HEK293 (cell line): Measurements from ENCODE around the gene BBS12.
A peak's percentile ranks its signal among the peaks of the same experiment; 100 is the strongest.

ENCODE experiments used
- CTCF ChIA-PET: fragments of 350-600 bp; formaldehyde crosslinking; extraction: SDS; loops from one replicate; lab custom pipeline; 2021; ENCODE audit warnings: antibody characterized with exemption; lab: Yijun Ruan, JAX
- POLR2A ChIA-PET: fragments of 300-600 bp; formaldehyde crosslinking; extraction: SDS; loops from one replicate; lab custom pipeline; 2020; ENCODE audit warnings: antibody characterized with exemption, inconsistent platforms; lab: Yijun Ruan, JAX
- H3K27ac ChIP-seq: fragments of 200-500 bp; sonication (Bioruptor generic); 2 replicates; pipeline ENCODE4 v1.5.1; 2014; ENCODE audit warnings: low read depth, low read length, control low read depth, inconsistent platforms; ENCODE audit errors: extremely low read depth
- H3K36me3 ChIP-seq, 2 experiments: fragments of 200-500 bp in 1 of 2; sonication (Bioruptor generic) in 1 of 2; 1 replicate in 1 of 2; 2 replicates in 1 of 2; pipeline ENCODE4 v1.5.1; 2014 to 2017; ENCODE audit warnings: inconsistent platforms in 2 of 2, low read length in 2 of 2; ENCODE audit not compliant: control insufficient read depth in 2 of 2, insufficient read depth in 1 of 2
- H3K4me1 ChIP-seq: fragments of 200-500 bp; sonication (Bioruptor generic); 2 replicates; pipeline ENCODE4 v1.5.1; 2014; ENCODE audit warnings: mild to moderate bottlenecking, low read length, inconsistent platforms; ENCODE audit not compliant: control insufficient read depth, insufficient read depth
- H3K4me3 ChIP-seq: 2 replicates; pipeline ENCODE4 v1.5.1; 2011; ENCODE audit warnings: low read depth, mild to moderate bottlenecking, control low read depth, low read length, moderate library complexity
- H3K9me3 ChIP-seq: fragments of 200-500 bp; sonication (Bioruptor generic); 2 replicates; pipeline ENCODE4 v1.5.1; 2014; ENCODE audit warnings: low read depth, low read length, inconsistent platforms; ENCODE audit not compliant: control insufficient read depth, insufficient read depth
- BCL11A ChIP-seq: fragments of 450-650 bp; formaldehyde crosslinking; IDR thresholded peaks from 2 replicates; pipeline ENCODE4 v1.5.1; 2016; ENCODE audit warnings: low read depth, missing biosample characterization, missing genetic modification characterization
- BCL6B ChIP-seq: fragments of 450-650 bp; formaldehyde crosslinking; IDR thresholded peaks from 2 replicates; pipeline ENCODE4 v1.5.1; 2017; ENCODE audit warnings: missing biosample characterization, missing genetic modification characterization
- EGR2 ChIP-seq: fragments of 450-650 bp; formaldehyde crosslinking; IDR thresholded peaks from 2 replicates; pipeline ENCODE4 v1.5.1; 2016; ENCODE audit warnings: low read depth, missing biosample characterization, missing genetic modification characterization
- KLF9 ChIP-seq: fragments of 450-650 bp; formaldehyde crosslinking; IDR thresholded peaks from 2 replicates; pipeline ENCODE4 v1.5.1; 2016; ENCODE audit warnings: missing biosample characterization, missing genetic modification characterization, low read depth
- OVOL3 ChIP-seq: fragments of 450-650 bp; formaldehyde crosslinking; IDR thresholded peaks from 2 replicates; pipeline ENCODE4 v1.5.1; 2016; ENCODE audit warnings: missing biosample characterization, missing genetic modification characterization
- PRDM1 ChIP-seq: fragments of 450-650 bp; formaldehyde crosslinking; IDR thresholded peaks from 2 replicates; pipeline ENCODE4; 2016; ENCODE audit warnings: missing biosample characterization, missing genetic modification characterization
- REPIN1 ChIP-seq: fragments of 450-650 bp; formaldehyde crosslinking; IDR thresholded peaks from 2 replicates; pipeline ENCODE4 v1.5.1; 2017; ENCODE audit warnings: missing biosample characterization, missing genetic modification characterization, low read depth
- SALL2 ChIP-seq: fragments of 450-650 bp; formaldehyde crosslinking; IDR thresholded peaks from 2 replicates; pipeline ENCODE4 v1.5.0; 2017; ENCODE audit warnings: missing biosample characterization, mild to moderate bottlenecking, missing genetic modification characterization, borderline replicate concordance
- YY1 ChIP-seq: fragments of 450-650 bp; formaldehyde crosslinking; IDR thresholded peaks from 2 replicates; pipeline ENCODE4 v1.5.1; 2018; ENCODE audit warnings: missing biosample characterization, missing genetic modification characterization
- ZFP37 ChIP-seq: fragments of 450-650 bp; formaldehyde crosslinking; IDR thresholded peaks from 2 replicates; pipeline ENCODE4 v1.5.1; 2016; ENCODE audit warnings: missing biosample characterization, missing genetic modification characterization
- ZNF202 ChIP-seq: fragments of 450-650 bp; formaldehyde crosslinking; IDR thresholded peaks from 2 replicates; pipeline ENCODE4 v1.5.1; 2016; ENCODE audit warnings: missing biosample characterization, missing genetic modification characterization, borderline replicate concordance
- ZNF214 ChIP-seq: fragments of 450-650 bp; formaldehyde crosslinking; IDR thresholded peaks from 2 replicates; pipeline ENCODE4 v1.5.1; 2017; ENCODE audit warnings: missing biosample characterization, mild to moderate bottlenecking, missing genetic modification characterization, borderline replicate concordance
- ZNF266 ChIP-seq: fragments of 450-650 bp; formaldehyde crosslinking; IDR thresholded peaks from 2 replicates; pipeline ENCODE4 v1.5.1; 2016; ENCODE audit warnings: missing biosample characterization, missing genetic modification characterization, low read depth
- ZNF292 ChIP-seq: fragments of 450-650 bp; formaldehyde crosslinking; IDR thresholded peaks from 2 replicates; pipeline ENCODE4 v1.5.1; 2016; ENCODE audit warnings: low read depth, missing biosample characterization, missing genetic modification characterization, borderline replicate concordance
- ZNF335 ChIP-seq: fragments of 450-650 bp; formaldehyde crosslinking; conservative IDR thresholded peaks from 2 replicates; pipeline ENCODE4 v1.5.1; 2016; ENCODE audit warnings: missing biosample characterization, missing genetic modification characterization
- ZNF350 ChIP-seq: fragments of 450-650 bp; formaldehyde crosslinking; IDR thresholded peaks from 2 replicates; pipeline ENCODE4 v1.5.0; 2017; ENCODE audit warnings: missing biosample characterization, mild to moderate bottlenecking, missing genetic modification characterization
- ZNF354C ChIP-seq: fragments of 450-650 bp; formaldehyde crosslinking; IDR thresholded peaks from 2 replicates; pipeline ENCODE4 v1.5.1; 2016; ENCODE audit warnings: missing biosample characterization, missing genetic modification characterization, low read depth, borderline replicate concordance
- ZNF473 ChIP-seq: fragments of 450-650 bp; formaldehyde crosslinking; IDR thresholded peaks from 2 replicates; pipeline ENCODE4 v1.5.1; 2017; ENCODE audit warnings: missing biosample characterization, missing genetic modification characterization
- ZNF600 ChIP-seq: fragments of 450-650 bp; formaldehyde crosslinking; IDR thresholded peaks from 2 replicates; pipeline ENCODE4 v1.5.1; 2016; ENCODE audit warnings: missing biosample characterization, missing genetic modification characterization
- ZNF624 ChIP-seq: fragments of 450-650 bp; formaldehyde crosslinking; IDR thresholded peaks from 2 replicates; pipeline ENCODE4 v1.5.1; 2017; ENCODE audit warnings: missing biosample characterization, missing genetic modification characterization
- ZSCAN4 ChIP-seq: fragments of 450-650 bp; formaldehyde crosslinking; IDR thresholded peaks from 2 replicates; pipeline ENCODE4 v1.5.1; 2017; ENCODE audit warnings: missing biosample characterization, missing genetic modification characterization
- TF ChIP-seq, protein P1 (sequence below): IDR thresholded peaks from 2 replicates; pipeline ENCODE4 v1.6.1; 2011; ENCODE audit warnings: mild to moderate bottlenecking, low read depth, low read length, borderline replicate concordance
- TF ChIP-seq, protein P2 (sequence below): fragments of 450-650 bp; formaldehyde crosslinking; IDR thresholded peaks from 2 replicates; pipeline ENCODE4 v1.5.1; 2016; ENCODE audit warnings: missing biosample characterization, missing genetic modification characterization

BBS12 gene

GRCh38 chr4:122702939-122703338 is 29.6 kb upstream of the BBS12 start:
- ChIA-PET CTCF (no interaction called here), POLR2A (no interaction called here)
- H3K27ac ChIP-seq: no peak overlapping the region
- no peaks in the 10 kb centered on the region for H3K36me3 ChIP-seq
- TF ChIP-seq EGR2 (tag by site-specific recombination) (0 out of 2 replicates have a peak, but pooled peaks have one; percentile 10), ZSCAN4 (tag by site-specific recombination) (no peak)
- H3K4me1 ChIP-seq: no peaks in the 10 kb centered on the region
- no peaks in the 10 kb centered on the region for H3K9me3 ChIP-seq
- H3K4me3 ChIP-seq: no peak overlapping the region

- TF ChIP-seq ZNF473 (tag by site-specific recombination): no peak
- TF ChIP-seq, all 188 proteins: peak for 0
- ChIA-PET POLR2A (no interaction called here), CTCF (interaction anchor here (1.1 kb wide), 1 partner anchor 13 kb away, joined by 4 read pairs; no protein-coding TSS in a partner anchor)
- H3K36me3 ChIP-seq: no peaks in the 10 kb centered on the region
- no peak overlapping the region for H3K27ac ChIP-seq
- no peaks in the 10 kb centered on the region for H3K4me1 ChIP-seq
- H3K4me3 ChIP-seq: no peak overlapping the region
- H3K9me3 ChIP-seq: no peaks in the 10 kb centered on the region
Observed at GRCh38 chr4:122703868-122704267, 28.6 kb upstream of the BBS12 start.

- Histone ChIP-seq H3K4me1 (no peaks in the 10 kb centered on the region), H3K27ac (no peak overlapping the region), H3K4me3 (no peak overlapping the region), H3K36me3 (no peaks in the 10 kb centered on the region), H3K9me3 (no peaks in the 10 kb centered on the region)
- TF ChIP-seq OVOL3 (tag by site-specific recombination) (no peak), BCL6B (no peak), ZNF354C (no peak), KLF9 (tag by site-specific recombination) (no peak), ZNF266 (tag by site-specific recombination) (no peak), ZFP37 (no peak), ZNF292 (tag by site-specific recombination) (no peak), ZNF624 (tag by site-specific recombination) (no peak), ZNF600 (tag by site-specific recombination) (no peak), ZNF214 (no peak), ZNF335 (tag by site-specific recombination) (no peak), PRDM1 (tag by site-specific recombination) (no peak), SALL2 (tag by site-specific recombination) (no peak), REPIN1 (tag by site-specific recombination) (no peak), BCL11A (tag by site-specific recombination) (no peak), ZNF202 (no peak), ZNF350 (no peak), YY1 (tag by site-specific recombination) (no peak)
- TF ChIP-seq, protein P1, sequence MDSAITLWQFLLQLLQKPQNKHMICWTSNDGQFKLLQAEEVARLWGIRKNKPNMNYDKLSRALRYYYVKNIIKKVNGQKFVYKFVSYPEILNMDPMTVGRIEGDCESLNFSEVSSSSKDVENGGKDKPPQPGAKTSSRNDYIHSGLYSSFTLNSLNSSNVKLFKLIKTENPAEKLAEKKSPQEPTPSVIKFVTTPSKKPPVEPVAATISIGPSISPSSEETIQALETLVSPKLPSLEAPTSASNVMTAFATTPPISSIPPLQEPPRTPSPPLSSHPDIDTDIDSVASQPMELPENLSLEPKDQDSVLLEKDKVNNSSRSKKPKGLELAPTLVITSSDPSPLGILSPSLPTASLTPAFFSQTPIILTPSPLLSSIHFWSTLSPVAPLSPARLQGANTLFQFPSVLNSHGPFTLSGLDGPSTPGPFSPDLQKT: no peak
- TF ChIP-seq, protein P2, sequence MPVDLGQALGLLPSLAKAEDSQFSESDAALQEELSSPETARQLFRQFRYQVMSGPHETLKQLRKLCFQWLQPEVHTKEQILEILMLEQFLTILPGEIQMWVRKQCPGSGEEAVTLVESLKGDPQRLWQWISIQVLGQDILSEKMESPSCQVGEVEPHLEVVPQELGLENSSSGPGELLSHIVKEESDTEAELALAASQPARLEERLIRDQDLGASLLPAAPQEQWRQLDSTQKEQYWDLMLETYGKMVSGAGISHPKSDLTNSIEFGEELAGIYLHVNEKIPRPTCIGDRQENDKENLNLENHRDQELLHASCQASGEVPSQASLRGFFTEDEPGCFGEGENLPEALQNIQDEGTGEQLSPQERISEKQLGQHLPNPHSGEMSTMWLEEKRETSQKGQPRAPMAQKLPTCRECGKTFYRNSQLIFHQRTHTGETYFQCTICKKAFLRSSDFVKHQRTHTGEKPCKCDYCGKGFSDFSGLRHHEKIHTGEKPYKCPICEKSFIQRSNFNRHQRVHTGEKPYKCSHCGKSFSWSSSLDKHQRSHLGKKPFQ: no peak
- ChIA-PET POLR2A (no interaction called here), CTCF (interaction anchor here (1.0 kb wide), 1 partner anchor 12 kb away, joined by 3 read pairs; no protein-coding TSS in a partner anchor)
Observed at GRCh38 chr4:122705009-122705408, 27.5 kb upstream of the BBS12 start.
